ENCODE data around the gene ANKRD42.

ANKRD42 gene

GRCh38 chr11:83193315-83194280 lies at the start of gene ANKRD42:
ANKRD42 (plus strand) TSS chr11:83193712; CDS start chr11:83194671, 959 bp downstream.
- peak; percentile 89 for DNase-seq

DNA sequence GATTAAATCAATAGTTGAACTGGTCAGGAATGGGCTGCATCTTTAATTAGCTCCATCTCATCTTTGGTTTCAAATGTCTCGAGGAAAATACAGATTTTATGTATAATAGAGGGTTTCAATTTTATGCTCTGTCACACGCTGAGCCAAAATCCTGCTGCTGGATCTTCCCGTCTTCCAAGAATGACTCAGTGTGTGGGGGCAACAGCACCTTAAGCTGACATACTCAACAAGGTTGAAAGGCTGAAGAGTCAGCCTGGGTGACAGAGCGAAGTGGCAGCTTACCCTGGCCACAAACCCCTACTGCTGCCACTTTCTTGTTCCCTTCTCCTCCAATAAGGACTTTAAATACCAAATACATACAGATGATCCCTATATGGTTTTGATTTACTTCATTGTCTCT lies 45.6 kb upstream of the ANKRD42 start:
- DNase-seq = no peak

DNA sequence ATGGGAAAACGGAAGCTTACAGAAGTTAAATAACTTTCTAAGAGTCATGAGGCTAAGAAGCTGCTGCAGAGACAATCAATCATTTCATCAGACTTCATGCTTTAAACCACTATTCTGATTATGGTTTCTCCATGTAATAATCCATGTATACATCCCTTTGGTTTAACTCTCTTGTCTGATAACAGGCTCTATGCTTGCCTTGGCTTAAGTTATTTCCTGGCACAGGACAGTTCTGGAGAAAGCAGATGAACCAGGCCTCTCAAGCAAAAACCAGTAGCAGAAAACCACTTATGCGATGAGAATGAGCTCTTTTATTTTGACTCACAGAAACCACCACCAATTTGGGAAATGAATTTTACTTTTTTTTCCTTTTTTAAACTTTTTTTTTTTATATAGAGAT lies 43.1 kb upstream of the ANKRD42 start:
- DNase-seq = no peak

DNA sequence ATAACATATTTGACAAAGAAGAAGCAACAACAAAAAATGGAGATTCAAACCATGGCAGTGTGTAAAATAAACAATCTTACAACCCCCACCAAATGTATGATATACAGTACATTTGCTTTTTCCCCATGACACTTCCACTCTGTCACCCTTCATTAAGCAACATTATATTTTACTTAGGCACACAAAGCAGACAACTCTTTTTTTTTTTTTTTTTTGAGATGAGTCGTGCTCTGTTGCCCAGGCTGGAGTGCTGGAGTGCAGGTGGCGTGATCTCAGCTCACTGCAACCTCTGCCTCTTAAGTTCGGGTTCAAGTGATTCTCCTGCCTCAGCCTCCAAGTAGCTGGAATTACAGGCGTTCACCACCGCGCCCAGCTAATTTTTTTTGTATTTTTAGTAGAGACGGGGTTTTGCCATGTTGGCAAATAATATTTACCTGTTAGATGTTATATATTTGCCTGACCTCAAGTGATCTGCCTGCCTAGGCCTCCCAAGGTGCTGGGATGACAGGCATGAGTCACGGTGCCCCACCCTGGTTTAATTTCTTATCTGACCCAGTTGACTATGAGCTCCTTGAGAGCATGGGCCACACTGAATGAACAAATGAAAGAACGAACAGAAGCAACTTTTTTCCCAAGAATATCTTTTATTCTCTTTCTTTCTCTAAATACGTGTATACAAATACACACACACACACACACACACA lies 42.1 kb upstream of the ANKRD42 start:
- DNase-seq = no peak

DNA sequence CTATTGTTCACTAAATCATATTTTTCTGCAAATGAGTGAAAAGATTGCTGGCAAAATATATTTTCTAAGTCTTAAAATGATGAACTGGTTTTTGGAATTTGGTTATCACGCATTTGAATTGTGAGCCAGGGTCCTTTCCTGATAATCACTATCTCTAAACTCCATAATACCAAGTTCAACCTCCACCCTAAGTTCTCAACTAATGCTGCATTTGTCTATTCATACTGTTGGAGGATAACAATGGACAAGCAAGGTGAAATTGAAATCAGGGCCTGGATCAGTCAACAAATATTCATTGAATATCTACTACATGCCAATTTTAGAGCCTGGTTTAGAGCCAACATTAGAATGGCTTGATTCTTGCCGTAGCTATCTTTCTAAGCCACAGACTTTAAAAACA lies 41.2 kb upstream of the ANKRD42 start:
- no peak for DNase-seq

GRCh38 chr11:83153764-83154163 lies 39.7 kb upstream of the ANKRD42 start:
- DNase-seq = no peak

- peak; percentile 100 for DNase-seq
Measured at GRCh38 chr11:83156144-83156995, 37.1 kb upstream of the ANKRD42 start.

- no peak for DNase-seq
Measured at GRCh38 chr11:83156996-83157593, 36.4 kb upstream of the ANKRD42 start, which contains the start of gene PCF11. PCF11 (plus strand) TSS chr11:83157131; CDS start chr11:83157440, 309 bp downstream.

DNA sequence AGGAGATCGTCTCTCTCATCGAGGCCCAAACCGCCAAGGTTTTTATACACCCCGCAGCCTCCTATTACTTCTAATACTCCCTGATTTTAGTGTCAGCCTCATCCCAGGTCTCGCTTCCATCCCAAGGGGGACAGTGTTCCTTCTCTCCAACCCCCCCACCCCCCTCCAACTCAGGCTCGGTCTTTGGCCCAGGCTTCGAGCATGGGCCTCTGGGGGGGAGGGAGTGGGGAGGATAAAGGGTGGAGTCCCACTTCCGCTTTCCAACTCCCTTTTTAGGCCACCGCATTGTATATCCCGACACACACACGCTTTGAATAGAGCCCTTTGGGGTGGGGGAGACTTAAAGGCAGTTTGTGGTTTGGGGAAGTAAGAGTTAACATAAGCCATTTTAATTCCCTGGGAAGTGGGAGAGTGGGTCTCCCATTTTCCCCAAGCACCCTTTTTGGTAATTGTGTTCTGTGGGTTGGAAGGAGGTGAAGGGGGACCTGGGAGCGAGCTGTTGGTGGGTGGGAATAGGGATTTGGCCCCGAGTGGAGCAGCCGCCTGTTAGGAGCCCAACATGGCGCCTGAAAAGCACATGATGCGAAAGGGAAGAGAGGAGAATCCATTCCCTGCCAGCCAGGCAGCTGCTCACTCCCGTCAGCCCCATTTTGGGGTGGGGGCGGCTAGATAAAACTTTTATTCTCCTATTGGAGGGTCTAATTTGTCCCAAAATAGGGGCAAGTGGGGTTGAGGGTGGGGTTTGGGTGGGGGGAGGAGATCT lies 35.7 kb upstream of the ANKRD42 start:
- peak; percentile 17 for DNase-seq

- no peak for DNase-seq
Measured at GRCh38 chr11:83158357-83158786, 35.1 kb upstream of the ANKRD42 start.

DNA sequence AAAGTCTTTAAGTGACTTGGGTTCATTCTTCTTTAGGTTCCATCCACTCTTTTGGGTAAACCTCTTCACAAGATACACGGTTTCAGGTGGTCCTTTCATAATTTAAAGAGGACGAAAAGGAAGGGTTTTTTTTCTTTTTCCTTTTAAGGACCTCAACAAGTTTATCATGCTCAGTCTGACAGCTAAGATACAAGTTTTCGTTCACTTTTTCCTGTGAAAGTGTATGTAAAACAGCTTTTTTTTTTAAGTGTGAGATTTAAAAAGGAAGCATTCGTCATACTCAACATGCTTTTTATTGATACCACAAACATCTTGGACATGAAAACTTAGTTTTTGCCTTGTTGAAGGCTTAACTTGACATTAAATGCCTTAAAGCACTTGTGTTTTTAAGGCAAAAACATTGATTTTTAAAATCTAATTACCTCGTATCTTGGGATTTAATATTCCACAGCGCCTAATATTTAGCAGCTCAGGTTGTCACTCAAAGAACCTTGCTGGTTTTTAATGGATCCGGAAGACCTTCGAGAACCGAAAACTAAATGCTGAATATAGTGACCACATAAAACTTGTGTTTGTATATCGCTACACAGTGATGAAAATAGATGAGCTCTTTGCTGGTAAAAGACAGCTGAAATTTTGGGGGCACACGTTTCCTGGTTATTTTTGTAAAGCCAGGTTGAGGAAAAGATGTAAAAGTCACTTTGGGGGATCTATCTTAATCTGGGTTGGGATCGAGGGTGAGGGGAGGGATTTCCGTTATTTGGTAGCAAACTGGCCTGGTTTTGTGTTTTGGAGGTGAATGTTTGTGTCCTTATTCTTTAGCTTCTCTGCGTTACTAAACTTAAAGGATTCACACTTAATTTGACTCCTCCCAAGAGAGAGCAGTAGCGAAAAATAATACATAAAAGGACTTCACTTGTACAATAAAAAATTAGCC lies 34.3 kb upstream of the ANKRD42 start:
- DNase-seq = no peak

DNA sequence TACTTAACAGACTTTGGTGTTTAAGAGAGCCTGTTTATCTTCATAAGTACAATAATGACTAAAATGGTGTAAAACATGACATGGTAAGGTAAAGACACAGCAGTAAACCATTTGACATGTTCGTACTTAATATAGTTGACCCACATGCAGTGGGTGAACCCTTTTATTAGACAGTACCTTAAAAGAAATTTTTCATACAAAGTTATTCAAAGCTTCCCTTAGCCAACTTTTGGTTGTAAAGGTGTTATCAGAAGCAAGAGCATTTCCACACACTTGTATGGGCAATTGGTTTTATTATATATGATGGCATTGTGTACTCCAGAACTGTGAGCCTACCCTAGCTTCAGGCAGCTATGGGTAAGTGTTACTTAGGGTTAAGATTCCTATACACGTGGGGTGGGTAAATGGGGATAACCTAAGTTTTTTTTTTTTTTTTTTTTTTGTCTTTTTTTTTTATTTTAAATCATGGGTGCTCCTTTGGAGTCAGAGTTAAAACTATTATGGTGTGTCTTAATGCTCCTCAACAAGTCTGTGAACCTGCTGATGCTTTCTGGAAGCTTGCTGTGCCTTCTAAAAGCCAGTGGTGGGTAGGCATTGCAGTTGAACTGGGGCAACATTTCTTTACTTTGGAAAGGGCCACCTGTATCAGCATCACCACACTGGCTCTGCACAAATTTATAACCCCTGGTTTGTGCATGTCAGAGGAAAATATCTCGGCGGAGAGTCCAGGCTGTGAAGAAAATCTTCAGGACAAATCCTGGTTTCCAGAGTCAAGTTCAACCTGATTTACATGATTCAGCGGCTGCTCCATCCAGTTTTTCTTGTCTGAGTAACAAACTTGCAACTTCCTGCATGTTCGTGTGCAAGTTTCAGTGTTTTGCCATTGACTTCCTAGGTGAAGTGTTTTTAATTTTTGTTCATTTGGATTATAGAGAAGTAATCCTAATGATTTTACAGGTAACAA lies 33.3 kb upstream of the ANKRD42 start:
- DNase-seq = no peak

GRCh38 chr11:83161610-83162199 lies 31.8 kb upstream of the ANKRD42 start:
- DNase-seq = no peak

- DNase-seq = no peak
Measured at GRCh38 chr11:83162377-83162776, 31.1 kb upstream of the ANKRD42 start.

DNA sequence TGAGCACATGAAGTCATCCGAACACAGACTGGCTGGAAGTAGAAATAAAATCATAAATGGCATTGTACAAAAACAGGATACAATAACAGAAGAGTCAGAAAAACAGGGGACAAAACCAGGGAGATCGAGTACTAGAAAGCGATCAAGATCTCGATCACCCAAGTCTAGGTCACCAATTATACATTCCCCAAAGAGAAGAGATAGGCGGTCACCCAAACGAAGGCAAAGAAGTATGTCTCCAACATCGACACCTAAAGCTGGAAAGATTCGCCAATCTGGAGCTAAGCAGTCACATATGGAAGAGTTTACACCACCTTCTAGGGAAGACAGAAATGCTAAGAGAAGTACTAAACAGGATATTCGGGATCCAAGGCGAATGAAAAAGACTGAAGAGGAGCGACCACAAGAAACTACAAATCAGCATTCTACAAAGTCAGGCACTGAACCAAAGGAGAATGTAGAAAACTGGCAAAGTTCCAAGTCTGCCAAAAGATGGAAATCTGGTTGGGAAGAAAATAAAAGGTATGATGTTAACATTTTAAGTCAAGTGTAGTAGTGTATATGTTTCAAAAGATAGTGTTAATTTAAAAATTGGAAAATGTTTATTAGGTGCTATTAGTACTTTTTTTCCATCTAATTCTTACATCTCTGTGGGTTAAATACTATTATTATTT lies 27.2 kb upstream of the ANKRD42 start:
- no peak for DNase-seq

DNA sequence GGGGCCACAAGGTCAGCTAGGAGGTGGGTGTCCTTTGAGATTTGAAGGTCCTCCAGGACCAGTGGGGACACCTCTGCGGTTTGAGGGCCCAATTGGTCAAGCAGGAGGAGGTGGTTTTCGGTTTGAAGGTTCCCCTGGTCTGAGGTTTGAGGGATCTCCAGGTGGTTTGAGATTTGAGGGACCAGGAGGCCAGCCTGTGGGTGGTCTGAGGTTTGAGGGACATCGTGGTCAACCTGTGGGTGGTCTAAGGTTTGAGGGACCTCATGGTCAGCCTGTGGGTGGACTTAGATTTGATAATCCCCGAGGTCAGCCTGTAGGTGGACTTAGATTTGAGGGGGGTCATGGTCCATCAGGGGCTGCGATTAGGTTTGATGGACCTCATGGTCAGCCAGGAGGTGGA lies 24.8 kb upstream of the ANKRD42 start:
- DNase-seq = no peak

- DNase-seq = no peak
Measured at GRCh38 chr11:83170865-83171264, 22.6 kb upstream of the ANKRD42 start.

DNA sequence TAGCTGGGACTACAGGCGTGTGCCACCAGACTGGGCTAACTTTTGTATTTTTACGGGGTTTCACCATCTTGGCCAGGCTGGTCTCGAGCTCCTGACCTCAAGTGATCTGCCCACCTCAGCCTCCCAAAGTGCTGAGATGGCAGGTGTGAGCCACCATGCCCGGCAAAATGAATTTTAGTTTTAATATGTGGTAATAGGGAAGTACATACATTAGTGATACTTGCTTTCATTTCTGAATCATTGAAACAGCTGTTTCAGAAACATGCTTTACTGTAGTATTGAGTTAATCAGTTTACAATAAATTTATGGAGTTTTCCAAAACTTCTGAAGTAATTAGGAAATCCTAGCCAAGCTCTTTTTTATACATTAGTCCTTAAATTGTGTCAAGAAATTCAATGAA lies 21.0 kb upstream of the ANKRD42 start:
- no peak for DNase-seq

All from NCI-H1436 (cell line).